HEK293T (cell line): ENCODE measurements around the gene PFDN1.

Experiments
- CTCF ChIA-PET: fragments of 350-600 bp; formaldehyde crosslinking; extraction: SDS; loops from one replicate; lab custom pipeline; 2021; ENCODE audit warnings: antibody characterized with exemption, inconsistent platforms; lab: Yijun Ruan, JAX
- POLR2A ChIA-PET: fragments of 350-600 bp; formaldehyde crosslinking; extraction: SDS; loops from one replicate; lab custom pipeline; 2020; ENCODE audit warnings: antibody characterized with exemption, inconsistent platforms; lab: Yijun Ruan, JAX
- DNase-seq: peaks from one replicate; pipeline ENCODE4 v3.0.0; 2012; ENCODE audit warnings: mixed read lengths; ENCODE audit errors: extremely low spot score
- ARNT ChIP-seq: fragments of 450-650 bp; IDR thresholded peaks from 2 replicates; pipeline ENCODE4 v1.6.1; 2017; ENCODE audit warnings: mild to moderate bottlenecking
- BHLHE40 ChIP-seq: fragments of 450-650 bp; IDR thresholded peaks from 2 replicates; pipeline ENCODE4 v1.6.1; 2016; ENCODE audit warnings: mild to moderate bottlenecking, moderate library complexity, borderline replicate concordance
- CTBP1 ChIP-seq: fragments of 450-650 bp; IDR thresholded peaks from 2 replicates; pipeline ENCODE4 v1.6.1; 2016; ENCODE audit warnings: borderline replicate concordance
- ELF4 ChIP-seq: fragments of 450-650 bp; IDR thresholded peaks from 2 replicates; pipeline ENCODE4 v1.6.1; 2017; ENCODE audit warnings: antibody characterized with exemption
- FOXA1 ChIP-seq: fragments of 450-650 bp; IDR thresholded peaks from 2 replicates; pipeline ENCODE4 v1.6.1; 2016; ENCODE audit warnings: mild to moderate bottlenecking
- FOXK2 ChIP-seq: fragments of 450-650 bp; IDR thresholded peaks from 2 replicates; pipeline ENCODE4 v1.6.1; 2016; ENCODE audit warnings: mild to moderate bottlenecking
- FOXM1 ChIP-seq: fragments of 450-650 bp; IDR thresholded peaks from 2 replicates; pipeline ENCODE4 v1.6.1; 2017; ENCODE audit warnings: mild to moderate bottlenecking, borderline replicate concordance
- HDGF ChIP-seq: fragments of 450-650 bp; IDR thresholded peaks from 2 replicates; pipeline ENCODE4 v1.6.1; 2017; ENCODE audit warnings: antibody characterized with exemption, borderline replicate concordance
- L3MBTL2 ChIP-seq: fragments of 450-650 bp; conservative IDR thresholded peaks from 2 replicates; pipeline ENCODE4 v1.6.1; 2016; ENCODE audit warnings: mild to moderate bottlenecking
- LEF1 ChIP-seq: fragments of 450-650 bp; IDR thresholded peaks from 2 replicates; pipeline ENCODE4 v1.6.1; 2017; ENCODE audit warnings: mild to moderate bottlenecking, borderline replicate concordance
- NFRKB ChIP-seq: fragments of 450-650 bp; IDR thresholded peaks from 2 replicates; pipeline ENCODE4 v1.6.1; 2016; ENCODE audit warnings: mild to moderate bottlenecking, moderate library complexity
- SP1 ChIP-seq: fragments of 450-650 bp; IDR thresholded peaks from 2 replicates; pipeline ENCODE4 v1.6.1; 2017
- SUZ12 ChIP-seq: fragments of 450-650 bp; IDR thresholded peaks from 2 replicates; pipeline ENCODE4 v1.6.1; 2016; ENCODE audit warnings: mild to moderate bottlenecking
- TARDBP ChIP-seq: fragments of 450-650 bp; IDR thresholded peaks from 2 replicates; pipeline ENCODE4 v1.6.1; 2016
- ZNF384 ChIP-seq: fragments of 450-650 bp; IDR thresholded peaks from 2 replicates; pipeline ENCODE4 v1.6.1; 2016
- TF ChIP-seq, protein P1 (sequence below): fragments of 450-650 bp; IDR thresholded peaks from 2 replicates; pipeline ENCODE4 v1.6.1; 2016

The PFDN1 gene

DNA sequence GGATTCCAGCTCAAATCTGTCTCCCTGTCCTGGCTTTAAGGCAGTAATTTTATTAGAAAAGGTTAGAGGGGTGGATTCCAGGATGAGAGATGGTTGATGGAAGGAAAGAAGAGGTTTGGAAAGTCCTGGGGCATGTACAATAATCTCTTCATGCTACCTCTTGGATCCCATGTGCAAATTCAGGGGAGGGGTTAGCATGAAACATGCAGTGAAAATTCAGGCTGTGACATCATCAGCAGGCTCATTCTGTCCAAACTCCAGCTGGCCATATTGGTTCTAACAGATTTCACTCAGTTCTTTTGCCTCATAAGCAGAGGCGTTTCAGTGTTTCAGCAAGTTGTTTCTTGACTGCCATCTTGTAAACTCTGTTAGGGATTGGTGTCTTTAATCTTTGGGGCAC is 72.5 kb downstream of the PFDN1 start:
- TF ChIP-seq FOXK2 (no peak), NFRKB (no peak), CTBP1 (no peak), HDGF (no peak), BHLHE40 (no peak)
- TF ChIP-seq, protein P1, sequence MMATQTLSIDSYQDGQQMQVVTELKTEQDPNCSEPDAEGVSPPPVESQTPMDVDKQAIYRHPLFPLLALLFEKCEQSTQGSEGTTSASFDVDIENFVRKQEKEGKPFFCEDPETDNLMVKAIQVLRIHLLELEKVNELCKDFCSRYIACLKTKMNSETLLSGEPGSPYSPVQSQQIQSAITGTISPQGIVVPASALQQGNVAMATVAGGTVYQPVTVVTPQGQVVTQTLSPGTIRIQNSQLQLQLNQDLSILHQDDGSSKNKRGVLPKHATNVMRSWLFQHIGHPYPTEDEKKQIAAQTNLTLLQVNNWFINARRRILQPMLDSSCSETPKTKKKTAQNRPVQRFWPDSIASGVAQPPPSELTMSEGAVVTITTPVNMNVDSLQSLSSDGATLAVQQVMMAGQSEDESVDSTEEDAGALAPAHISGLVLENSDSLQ, result no peak
- ChIA-PET CTCF (interaction anchor here (1.2 to 2.6 kb wide), 2 partner anchors 9 to 116 kb away, joined by 3 to 8 read pairs; partner anchors contain the start of gene HBEGF), POLR2A (no interaction called here)
- DNase-seq, result no peak

- ChIA-PET POLR2A (no interaction called here), CTCF (interaction anchor here (2.5 kb wide), 1 partner anchor 12 kb away, joined by 8 read pairs; no protein-coding TSS in a partner anchor)
- DNase-seq, result no peak
- TF ChIP-seq ELF4 (no peak), SUZ12 (no peak), FOXM1 (no peak), FOXA1 (no peak), CTBP1 (no peak), HDGF (no peak), TARDBP (no peak)
- TF ChIP-seq, protein P1, result no peak
Measured at GRCh38 chr5:140228364-140228837, 74.5 kb downstream of the PFDN1 start.

- TF ChIP-seq SP1 (no peak), BHLHE40 (no peak), FOXA1 (no peak), SUZ12 (no peak), FOXM1 (no peak), LEF1 (no peak), FOXK2 (no peak), NFRKB (no peak), TARDBP (no peak), ARNT (no peak), ZNF384 (no peak), HDGF (no peak)
- TF ChIP-seq, protein P1, result no peak
- ChIA-PET POLR2A (no interaction called here), CTCF (interaction anchor here (1.0 to 2.5 kb wide), 2 partner anchors 13 to 132 kb away, joined by 3 to 8 read pairs; no protein-coding TSS in a partner anchor)
- no peak for DNase-seq
Measured at GRCh38 chr5:140227046-140227445, 75.9 kb downstream of the PFDN1 start.

DNA sequence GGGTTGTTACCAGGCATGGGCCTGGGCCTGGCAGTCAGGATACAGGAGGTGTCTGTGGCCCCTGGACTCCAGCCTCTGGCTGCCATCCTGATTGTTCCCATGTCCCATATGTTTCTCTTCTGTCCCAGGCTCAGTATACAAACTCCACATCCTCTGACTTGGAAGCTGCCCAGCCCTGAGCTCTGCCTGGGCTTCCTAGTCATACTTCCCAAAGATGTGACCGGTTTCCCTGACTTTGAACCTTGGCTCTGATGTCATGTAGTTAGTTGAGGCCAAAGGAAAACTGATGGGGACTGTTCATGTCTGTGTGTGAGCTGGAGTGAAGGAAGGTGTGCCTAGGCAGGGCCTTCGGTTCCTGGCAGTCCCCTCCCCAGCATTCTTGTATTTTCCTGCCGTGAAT is 77.5 kb downstream of the PFDN1 start:
- TF ChIP-seq, protein P1, result no peak
- TF ChIP-seq ZNF384, result no peak
- no peak for TF ChIP-seq CTBP1
- no peak for TF ChIP-seq SUZ12
- TF ChIP-seq L3MBTL2, result no peak
- no peak for TF ChIP-seq BHLHE40
- TF ChIP-seq NFRKB, result no peak
- no peak for TF ChIP-seq FOXK2
- TF ChIP-seq FOXM1, result no peak
- TF ChIP-seq LEF1, result no peak
- no peak for TF ChIP-seq SP1
- TF ChIP-seq TARDBP, result no peak
- no peak for TF ChIP-seq ARNT
- DNase-seq, result no peak
- ChIA-PET CTCF (no interaction called here), POLR2A (no interaction called here)

GRCh38 chr5:140224658-140225057 is 78.2 kb downstream of the PFDN1 start:
- ChIA-PET POLR2A (no interaction called here), CTCF (interaction anchor here (1.4 kb wide), 1 partner anchor 15 kb away, joined by 5 read pairs; no protein-coding TSS in a partner anchor)
- no peak for DNase-seq
- TF ChIP-seq FOXK2, result no peak
- TF ChIP-seq SUZ12, result no peak
- TF ChIP-seq NFRKB, result no peak
- TF ChIP-seq L3MBTL2, result no peak
- TF ChIP-seq ARNT, result no peak
- no peak for TF ChIP-seq ELF4
- no peak for TF ChIP-seq FOXA1
- TF ChIP-seq HDGF, result no peak

DNA sequence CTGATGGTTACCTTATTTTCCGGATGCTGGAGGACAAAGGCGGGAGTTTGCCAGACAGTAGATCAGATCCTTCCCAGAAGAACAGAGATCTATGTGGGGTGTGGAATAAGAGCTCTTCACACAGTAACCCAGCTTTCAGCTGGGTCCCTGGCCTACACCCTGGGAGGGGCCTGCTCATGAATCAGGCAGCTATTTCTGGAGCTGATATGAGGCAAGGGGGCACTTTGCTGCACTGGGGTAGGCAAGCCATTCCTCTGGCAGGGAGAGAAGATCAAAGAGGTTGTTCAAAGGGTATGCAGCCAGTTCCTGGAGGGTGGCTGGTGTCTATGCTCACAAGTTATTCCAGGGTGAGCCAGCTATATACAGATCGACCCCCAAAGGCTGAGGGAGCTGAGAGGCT is 79.3 kb downstream of the PFDN1 start:
- TF ChIP-seq ELF4, result no peak
- no peak for TF ChIP-seq FOXA1
- no peak for DNase-seq
- CTCF ChIA-PET, result interaction anchor here (1.4 kb wide), 1 partner anchor 16 kb away, joined by 5 read pairs; no protein-coding TSS in a partner anchor
- POLR2A ChIA-PET, result no interaction called here
